ENCODE results near the gene OR4N5. TPM values are rescaled to one million over a fixed set of nuclear protein-coding genes. Genes with fewer than 3 reads are reported as not detected.
"Not testable (repeated sequence)": the region's sequence is repeated elsewhere in the genome, so short reads cannot be mapped to it uniquely, and the experiment has no call there.

Gene OR4N5
- not detected for total RNA-seq

GRCh38 chr14:20138520-20138919 is at the start of gene OR4N5:
Gene OR4N5, plus strand, starts transcription at chr14:20138820. Its CDS starts 4,916 bp downstream, at chr14:20143736.
- TF ChIP-seq EP300 (IDR thresholded peaks at IDR 0.05) (no peak), CTCF (IDR thresholded peaks at IDR 0.05) (no peak), POLR2A (IDR thresholded peaks at IDR 0.05) (no peak)

GRCh38 chr14:20092050-20092449 is 46.6 kb upstream of the OR4N5 start:
- Histone ChIP-seq H3K4me3 (no peak overlapping the region), H3K36me3 (no peaks in the 10 kb centered on the region), H3K4me1 (no peaks in the 10 kb centered on the region), H3K27me3 (no peaks in the 10 kb centered on the region), H3K9me3 (no peaks in the 10 kb centered on the region), H3K27ac (no peak overlapping the region)
- 52 to 53% methylated on average over 4 of the region's 4 CpGs for WGBS, 2 donors
- TF ChIP-seq CTCF (IDR thresholded peaks at IDR 0.05) (no peak), POLR2A (IDR thresholded peaks at IDR 0.05) (no peak), EP300 (IDR thresholded peaks at IDR 0.05) (no peak)
- no peak for DNase-seq (ENCODE audit: low spot score in 2 of 2)

More at GRCh38 chr14:20138520-20138919, at the start of gene OR4N5:
- Histone ChIP-seq H3K27me3 (no peaks in the 10 kb centered on the region), H3K36me3 (no peaks in the 10 kb centered on the region), H3K4me3 (no peak within 1 kb of the TSS), H3K4me1 (no peaks in the 10 kb centered on the region), H3K9me3 (no peaks in the 10 kb centered on the region), H3K27ac (no peak within 1 kb of the TSS)
- 85 to 88% methylated on average over 2 of the region's 2 CpGs for WGBS, 2 donors
- no peak for DNase-seq (ENCODE audit: low spot score in 2 of 2)

- no peak for DNase-seq (ENCODE audit: low spot score in 2 of 2)
- WGBS, 2 donors = 37 to 46% methylated on average over 4 of the region's 4 CpGs
- Histone ChIP-seq H3K4me3 (no peak overlapping the region), H3K36me3 (no peaks in the 10 kb centered on the region), H3K27me3 (no peaks in the 10 kb centered on the region), H3K27ac (no peak overlapping the region), H3K4me1 (no peaks in the 10 kb centered on the region), H3K9me3 (no peaks in the 10 kb centered on the region)
- TF ChIP-seq EP300 (IDR thresholded peaks at IDR 0.05) (no peak), CTCF (IDR thresholded peaks at IDR 0.05) (no peak), POLR2A (IDR thresholded peaks at IDR 0.05) (no peak)
Observed at GRCh38 chr14:20093442-20093841, 45.2 kb upstream of the OR4N5 start.

GRCh38 chr14:20098926-20099770 is 39.5 kb upstream of the OR4N5 start:
- WGBS, 2 donors = 86 to 89% methylated on average over 17 to 32 of the region's 32 CpGs
- H3K4me1 ChIP-seq; H3K27me3 ChIP-seq; H3K36me3 ChIP-seq; H3K27ac ChIP-seq; H3K9me3 ChIP-seq; H3K4me3 ChIP-seq; DNase-seq (ENCODE audit: low spot score in 2 of 2): not testable (repeated sequence)

GRCh38 chr14:20110438-20110837 is 28.2 kb upstream of the OR4N5 start, which contains the start of gene OR4K17:
Gene OR4K17, plus strand, starts transcription at chr14:20110739. Its CDS starts 6,761 bp downstream, at chr14:20117500.
- no peak within 1 kb of the TSS for H3K4me3 ChIP-seq
- H3K9me3 ChIP-seq = no peaks in the 10 kb centered on the region
- DNase-seq (ENCODE audit: low spot score in 2 of 2) = no peak
- H3K36me3 ChIP-seq = no peaks in the 10 kb centered on the region
- no peaks in the 10 kb centered on the region for H3K27me3 ChIP-seq
- no peak for TF ChIP-seq EP300 (IDR thresholded peaks at IDR 0.05)
- no peak for TF ChIP-seq CTCF (IDR thresholded peaks at IDR 0.05)
- TF ChIP-seq POLR2A (IDR thresholded peaks at IDR 0.05) = no peak
- H3K27ac ChIP-seq = no peak within 1 kb of the TSS
- no peaks in the 10 kb centered on the region for H3K4me1 ChIP-seq
- WGBS, 2 donors = 64 to 72% methylated on average over 3 of the region's 3 CpGs

Data from tibial nerve (tissue), 4 donors.